Hippocampal formation (tissue), 2 donors: ENCODE results near the gene GJA8.
"Not testable (repeated sequence)": the region's sequence is repeated elsewhere in the genome, so short reads cannot be mapped to it uniquely, and the experiment has no call there.

Experiments used
- DNase-seq, 2 donors: peaks; one replicate each; lab custom pipeline; 2025; lab: John Stamatoyannopoulos, UW

GJA8 gene

DNA sequence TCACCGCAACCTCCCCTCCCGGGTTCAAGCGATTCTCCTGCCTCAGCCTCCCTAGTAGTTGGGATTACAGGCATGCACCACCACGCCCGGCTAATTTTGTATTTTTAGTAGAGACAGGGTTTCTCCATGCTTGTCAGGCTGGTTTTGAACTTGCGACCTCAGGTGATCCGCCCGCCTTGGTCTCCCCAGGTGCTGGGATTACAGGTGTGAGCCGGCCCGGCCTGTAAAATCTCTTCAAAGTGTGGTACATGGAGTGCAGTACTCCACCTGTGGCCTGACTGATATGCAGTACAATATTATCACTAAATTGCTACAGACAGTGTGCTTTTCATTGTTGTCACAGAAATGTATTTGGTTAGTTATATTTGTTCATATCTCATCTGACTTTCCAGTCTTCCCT, 25.1 kb downstream of the GJA8 start:
- not testable (repeated sequence) for DNase-seq

DNA sequence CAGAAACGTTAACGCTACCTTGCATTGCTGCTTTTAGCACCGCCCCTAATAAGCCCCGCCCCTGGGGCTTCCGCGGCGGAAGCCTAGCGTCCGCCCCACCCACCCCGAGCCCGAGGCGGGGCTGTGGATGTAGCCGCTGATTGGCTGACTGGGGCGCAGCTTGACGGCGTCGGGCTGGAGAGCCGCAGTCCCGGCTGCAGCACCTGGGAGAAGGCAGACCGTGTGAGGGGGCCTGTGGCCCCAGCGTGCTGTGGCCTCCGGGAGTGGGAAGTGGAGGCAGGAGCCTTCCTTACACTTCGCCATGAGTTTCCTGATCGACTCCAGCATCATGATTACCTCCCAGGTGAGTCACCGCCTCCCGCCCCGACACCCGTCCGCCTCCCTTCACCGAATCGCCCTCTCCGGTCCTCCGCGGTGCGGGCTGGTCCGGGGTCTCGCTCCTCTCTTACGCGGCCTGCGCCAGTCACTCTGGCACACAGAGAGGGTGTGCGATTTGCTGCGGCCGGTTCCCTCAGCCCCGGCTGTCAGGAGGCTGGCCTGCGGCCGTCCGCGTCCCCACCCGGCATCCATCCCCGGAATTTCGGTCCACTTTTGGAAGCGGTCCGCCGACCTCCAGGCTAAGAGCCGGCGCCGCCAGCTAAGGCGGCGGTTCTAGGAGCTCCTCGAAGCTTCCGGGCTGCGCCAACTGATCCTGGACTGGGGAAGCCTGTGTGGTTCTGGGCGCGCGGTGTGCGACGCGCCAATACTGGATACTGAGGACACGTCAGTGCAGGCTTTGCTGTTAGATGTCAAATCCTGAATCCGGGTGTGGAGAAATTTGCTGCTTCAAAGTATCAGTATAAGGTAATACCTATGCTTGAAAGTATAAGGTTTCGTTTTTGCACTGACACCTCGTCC, 25.9 kb downstream of the GJA8 start, which contains the start of gene GPR89B:
Gene GPR89B, plus strand, starts transcription at position 185 of the 897 bp plus-strand sequence. Its CDS starts 117 bp downstream, at position 302.
- DNase-seq: peak; percentile 51 to 85

DNA sequence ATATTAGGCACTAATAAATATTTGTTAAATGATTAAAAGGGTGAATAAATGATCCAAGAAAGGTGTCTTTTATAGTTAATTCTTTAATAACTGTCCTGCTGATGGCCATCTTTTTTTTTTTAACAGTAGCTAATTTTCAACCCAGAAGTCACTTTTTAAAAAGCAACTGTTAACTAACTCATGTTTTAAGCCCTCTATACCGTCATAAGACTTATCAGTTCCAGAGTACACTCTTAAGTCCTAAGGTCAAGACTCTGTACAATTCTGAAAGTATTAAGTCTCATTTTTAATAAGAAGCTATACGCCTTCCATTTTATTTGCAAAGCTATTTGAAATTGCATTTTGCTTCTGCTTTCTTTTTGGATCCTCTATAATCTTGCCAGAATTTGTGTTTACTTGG, 28.5 kb downstream of the GJA8 start:
- not testable (repeated sequence) for DNase-seq

DNA sequence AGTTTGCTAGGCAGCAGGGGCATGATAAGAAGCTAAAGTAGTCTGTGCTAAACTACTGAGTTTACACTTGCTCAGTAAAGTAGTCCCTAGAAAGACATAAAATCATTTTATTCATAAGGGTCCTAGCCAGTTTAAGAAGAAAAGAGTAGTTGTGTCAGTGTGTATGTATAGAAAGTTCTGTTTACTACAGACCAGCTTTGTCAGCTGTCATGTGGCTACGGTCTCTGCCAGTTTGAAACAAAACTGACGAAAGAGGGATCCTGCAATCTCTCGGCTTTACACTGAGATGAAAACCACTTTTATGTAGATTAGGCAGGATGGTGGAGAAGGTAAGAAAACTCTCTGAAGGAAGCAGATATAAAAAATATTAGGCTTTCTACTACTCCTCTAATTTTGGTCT, 32.7 kb downstream of the GJA8 start:
- not testable (repeated sequence) for DNase-seq

DNA sequence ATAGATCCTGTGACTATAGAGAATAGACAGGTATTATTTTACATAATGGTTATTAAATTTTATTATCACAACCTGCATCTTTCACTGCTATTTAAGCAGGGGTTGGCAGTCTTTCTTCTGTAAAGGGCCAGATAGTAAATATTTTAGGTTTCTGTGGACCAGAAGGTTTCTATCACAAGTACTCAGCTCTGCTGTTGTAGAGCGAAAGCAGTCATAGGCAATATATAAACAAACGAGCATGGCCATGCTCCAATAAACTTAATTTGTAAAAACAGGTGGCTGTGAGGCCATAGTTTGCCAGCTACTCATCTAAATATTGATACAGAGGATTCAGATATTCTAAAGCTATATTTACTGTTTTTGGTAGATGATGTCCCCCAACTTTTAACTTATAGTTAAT, 37.9 kb downstream of the GJA8 start:
- DNase-seq: not testable (repeated sequence)

DNA sequence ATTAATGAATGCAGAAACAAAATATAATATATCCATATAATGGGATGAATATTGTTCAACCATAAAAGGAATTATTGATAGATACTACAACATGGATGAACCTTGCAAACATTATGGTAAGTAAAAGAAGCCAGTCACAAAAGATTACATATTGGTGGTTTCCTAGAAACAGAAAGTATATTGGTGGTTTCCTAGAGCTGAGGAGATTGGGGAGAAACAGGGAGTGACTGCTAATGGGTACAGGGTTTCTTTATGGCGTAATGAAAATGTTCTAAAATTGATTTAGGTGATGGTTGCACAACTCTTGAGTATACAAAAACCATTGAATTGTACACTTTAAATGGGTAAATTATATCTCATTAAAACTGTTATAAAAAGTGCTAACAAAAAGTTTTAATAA, 40.0 kb downstream of the GJA8 start:
- not testable (repeated sequence) for DNase-seq

DNA sequence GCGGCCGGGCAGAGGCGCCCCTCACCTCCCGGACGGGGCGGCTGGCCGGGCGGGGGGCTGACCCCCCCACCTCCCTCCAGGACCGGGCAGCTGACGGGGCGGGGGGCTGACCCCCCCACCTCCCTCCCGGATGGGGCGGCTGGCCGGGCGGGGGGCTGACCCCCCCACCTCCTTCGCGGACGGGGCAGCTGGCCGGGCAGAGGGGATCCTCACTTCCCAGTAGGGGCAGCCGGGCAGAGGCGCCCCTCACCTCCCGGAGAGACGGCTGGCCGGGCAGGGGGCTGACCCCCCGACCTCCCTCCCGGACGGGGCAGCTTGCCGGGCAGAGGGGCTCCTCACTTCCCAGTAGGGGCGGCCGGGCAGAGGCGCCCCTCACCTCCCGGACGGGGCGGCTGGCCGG, 46.9 kb downstream of the GJA8 start:
- DNase-seq: not testable (repeated sequence)
